ENCODE measurements around the gene PLEKHG3.

The PLEKHG3 gene

DNA sequence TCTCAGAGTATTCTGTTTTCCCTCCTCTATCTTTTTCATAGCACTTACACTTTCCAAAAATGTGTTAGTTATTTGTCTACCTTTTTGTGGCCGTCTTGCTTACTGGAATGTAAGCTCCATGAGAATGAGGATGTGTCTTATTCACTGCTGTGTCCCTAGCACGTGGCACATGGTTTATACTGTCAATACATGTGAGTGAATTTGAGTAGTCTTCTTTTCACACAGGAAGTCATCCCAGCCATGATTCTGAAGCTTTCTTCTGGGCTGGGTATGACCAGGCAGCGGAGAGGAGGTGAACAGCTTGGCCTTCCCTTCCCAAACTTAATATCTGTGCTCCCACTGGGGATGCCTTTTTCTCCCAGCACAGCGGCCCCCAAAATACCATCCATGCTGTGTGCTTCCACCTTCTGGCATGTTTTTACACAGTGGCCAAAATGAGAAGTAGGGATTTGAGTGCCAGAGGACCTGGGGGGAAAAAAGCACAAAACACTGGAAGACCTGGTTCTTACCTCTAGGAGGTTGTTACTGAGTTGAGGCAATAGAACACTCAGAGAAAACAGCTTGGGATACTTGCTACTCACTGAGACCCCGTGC, 10.3 kb downstream of the PLEKHG3 start:
- Histone ChIP-seq H3K27ac (ENCODE audit: low read depth, low read length) (no peak overlapping the region), H3K9me3 (ENCODE audit: control insufficient read depth in 1 of 2, low read length in 2 of 2) (peaks cover 2 to 9% of the 10 kb centered on the region in 2 donors), H3K9ac (ENCODE audit: low read depth in 1 of 2, low read length in 2 of 2) (no peak overlapping the region), H3K36me3 (ENCODE audit: control insufficient read depth in 1 of 2, insufficient read depth in 2 of 2, low read length in 2 of 2) (no peaks in the 10 kb centered on the region), H3K4me1 (ENCODE audit: control insufficient read depth in 1 of 2, insufficient read depth in 2 of 2, low read length in 2 of 2) (peaks cover 31 to 47% of the 10 kb centered on the region in 2 donors), H3K4me3 (ENCODE audit: low read depth in 1 of 2, low read length in 2 of 2) (no peak overlapping the region), H3K27me3 (ENCODE audit: control insufficient read depth in 1 of 2, insufficient read depth in 2 of 2, low read length in 2 of 2) (no peaks in the 10 kb centered on the region)

- Histone ChIP-seq H3K27ac (ENCODE audit: low read depth, low read length) (no peak overlapping the region), H3K4me3 (ENCODE audit: low read depth in 1 of 2, low read length in 2 of 2) (peak overlapping the region in 1 of 2 donors; percentile 40), H3K27me3 (ENCODE audit: control insufficient read depth in 1 of 2, insufficient read depth in 2 of 2, low read length in 2 of 2) (no peaks in the 10 kb centered on the region), H3K36me3 (ENCODE audit: control insufficient read depth in 1 of 2, insufficient read depth in 2 of 2, low read length in 2 of 2) (no peaks in the 10 kb centered on the region), H3K9ac (ENCODE audit: low read depth in 1 of 2, low read length in 2 of 2) (no peak overlapping the region), H3K9me3 (ENCODE audit: control insufficient read depth in 1 of 2, low read length in 2 of 2) (peaks cover 2 to 9% of the 10 kb centered on the region in 2 donors), H3K4me1 (ENCODE audit: control insufficient read depth in 1 of 2, insufficient read depth in 2 of 2, low read length in 2 of 2) (peaks cover 38 to 48% of the 10 kb centered on the region in 2 donors)
Measured at GRCh38 chr14:64715146-64715627, 11.0 kb downstream of the PLEKHG3 start.

DNA sequence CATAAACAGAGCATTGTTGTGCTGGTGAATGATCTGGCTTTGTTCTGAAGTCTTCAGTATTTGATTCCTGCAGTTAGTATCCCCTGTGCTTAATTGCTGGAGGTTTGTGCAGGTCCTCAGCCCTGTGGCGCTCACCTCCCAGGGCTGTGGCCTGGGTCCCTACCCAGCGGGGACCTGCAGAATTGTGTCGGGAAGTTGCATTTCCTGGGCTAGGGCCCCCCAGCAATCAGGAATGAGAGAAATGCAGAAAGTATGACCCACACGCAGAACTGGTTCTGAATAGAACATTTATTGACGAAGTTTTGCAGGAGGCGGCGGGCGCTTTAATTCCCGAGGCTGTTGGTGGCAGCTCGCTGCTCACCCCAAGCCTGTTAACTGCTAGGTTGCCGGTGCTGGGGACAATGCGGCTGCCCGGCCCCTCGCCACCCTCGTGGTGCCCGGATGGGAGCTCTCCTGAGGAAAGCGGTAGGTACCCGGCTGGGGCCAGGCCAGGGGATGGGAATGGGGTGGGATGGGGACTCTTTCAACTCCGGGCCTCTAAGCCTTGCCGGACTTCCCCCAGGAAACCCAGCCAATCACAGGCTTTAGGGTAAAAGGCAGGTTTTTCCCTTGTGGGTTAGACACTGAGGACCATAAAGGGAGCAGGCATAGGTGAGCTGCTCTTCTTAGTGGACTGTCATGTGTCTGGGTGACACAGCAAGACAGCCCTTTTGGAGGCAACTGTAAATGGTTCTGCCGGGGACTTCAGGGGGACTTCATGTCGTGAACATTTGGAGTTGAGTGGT, 11.6 kb downstream of the PLEKHG3 start:
- Histone ChIP-seq H3K4me3 (ENCODE audit: low read depth in 1 of 2, low read length in 2 of 2) (peak overlapping the region; percentile 11 to 40), H3K27me3 (ENCODE audit: control insufficient read depth in 1 of 2, insufficient read depth in 2 of 2, low read length in 2 of 2) (no peaks in the 10 kb centered on the region), H3K4me1 (ENCODE audit: control insufficient read depth in 1 of 2, insufficient read depth in 2 of 2, low read length in 2 of 2) (peaks cover 44 to 54% of the 10 kb centered on the region in 2 donors), H3K36me3 (ENCODE audit: control insufficient read depth in 1 of 2, insufficient read depth in 2 of 2, low read length in 2 of 2) (no peaks in the 10 kb centered on the region), H3K27ac (ENCODE audit: low read depth, low read length) (peak overlapping the region; percentile 0), H3K9ac (ENCODE audit: low read depth in 1 of 2, low read length in 2 of 2) (peak overlapping the region; percentile 10 to 13), H3K9me3 (ENCODE audit: control insufficient read depth in 1 of 2, low read length in 2 of 2) (peaks cover 2 to 9% of the 10 kb centered on the region in 2 donors)

DNA sequence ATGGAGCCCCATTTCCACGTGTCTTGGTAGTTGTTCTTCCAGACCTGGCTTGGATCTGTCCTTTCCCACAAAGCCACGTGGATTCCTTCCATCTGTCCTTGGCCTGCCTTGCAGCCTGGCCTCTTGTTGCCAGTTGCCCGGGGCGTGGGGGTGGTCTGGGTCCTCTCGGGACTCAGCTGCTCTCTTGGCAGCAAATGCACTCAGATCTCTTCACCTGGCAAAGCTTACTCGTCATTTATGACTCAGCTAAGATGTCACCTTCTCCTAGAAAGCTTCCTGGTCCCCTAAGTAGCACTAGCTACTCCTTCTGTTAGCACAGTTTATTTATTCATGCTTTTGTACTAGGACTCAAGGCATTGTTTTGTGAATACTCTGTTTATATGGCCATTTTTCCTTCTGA, 13.6 kb downstream of the PLEKHG3 start:
- H3K9ac ChIP-seq (ENCODE audit: low read depth in 1 of 2, low read length in 2 of 2): no peak overlapping the region
- H3K9me3 ChIP-seq (ENCODE audit: control insufficient read depth in 1 of 2, low read length in 2 of 2): peaks cover 2 to 6% of the 10 kb centered on the region in 2 donors
- no peak overlapping the region for H3K27ac ChIP-seq (ENCODE audit: low read depth, low read length)
- H3K27me3 ChIP-seq (ENCODE audit: control insufficient read depth in 1 of 2, insufficient read depth in 2 of 2, low read length in 2 of 2): no peaks in the 10 kb centered on the region
- H3K36me3 ChIP-seq (ENCODE audit: control insufficient read depth in 1 of 2, insufficient read depth in 2 of 2, low read length in 2 of 2): no peaks in the 10 kb centered on the region
- no peak overlapping the region for H3K4me3 ChIP-seq (ENCODE audit: low read depth in 1 of 2, low read length in 2 of 2)
- peaks cover 63 to 69% of the 10 kb centered on the region in 2 donors for H3K4me1 ChIP-seq (ENCODE audit: control insufficient read depth in 1 of 2, insufficient read depth in 2 of 2, low read length in 2 of 2)

DNA sequence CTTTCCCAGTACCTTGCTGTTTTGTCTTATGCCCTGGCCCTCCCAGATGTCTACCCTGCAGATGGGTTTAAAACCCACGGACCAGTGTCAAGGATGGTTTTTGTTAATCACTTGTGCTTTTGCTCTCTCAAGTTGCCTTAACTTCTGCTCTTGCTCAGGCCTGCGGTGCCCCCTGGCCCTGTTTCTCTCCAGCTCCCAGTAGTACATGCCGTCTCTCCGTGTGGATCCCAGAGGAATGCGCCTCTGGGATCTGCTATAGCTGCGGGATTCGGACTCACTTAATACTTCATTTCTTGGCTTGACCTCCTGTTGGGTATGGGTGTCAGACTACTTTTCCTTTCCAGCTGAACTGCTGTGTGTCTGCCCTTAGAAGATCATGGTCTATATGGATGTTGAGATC, 14.5 kb downstream of the PLEKHG3 start:
- no peak overlapping the region for H3K27ac ChIP-seq (ENCODE audit: low read depth, low read length)
- no peaks in the 10 kb centered on the region for H3K27me3 ChIP-seq (ENCODE audit: control insufficient read depth in 1 of 2, insufficient read depth in 2 of 2, low read length in 2 of 2)
- no peak overlapping the region for H3K4me3 ChIP-seq (ENCODE audit: low read depth in 1 of 2, low read length in 2 of 2)
- peaks cover 65 to 69% of the 10 kb centered on the region in 2 donors for H3K4me1 ChIP-seq (ENCODE audit: control insufficient read depth in 1 of 2, insufficient read depth in 2 of 2, low read length in 2 of 2)
- H3K36me3 ChIP-seq (ENCODE audit: control insufficient read depth in 1 of 2, insufficient read depth in 2 of 2, low read length in 2 of 2): no peaks in the 10 kb centered on the region
- H3K9ac ChIP-seq (ENCODE audit: low read depth in 1 of 2, low read length in 2 of 2): no peak overlapping the region
- no peaks in the 10 kb centered on the region for H3K9me3 ChIP-seq (ENCODE audit: control insufficient read depth in 1 of 2, low read length in 2 of 2)

- Histone ChIP-seq H3K27me3 (ENCODE audit: control insufficient read depth in 1 of 2, insufficient read depth in 2 of 2, low read length in 2 of 2) (no peaks in the 10 kb centered on the region), H3K27ac (ENCODE audit: low read depth, low read length) (no peak overlapping the region), H3K9ac (ENCODE audit: low read depth in 1 of 2, low read length in 2 of 2) (peak overlapping the region in 1 of 2 donors; percentile 23), H3K4me3 (ENCODE audit: low read depth in 1 of 2, low read length in 2 of 2) (peak overlapping the region in 1 of 2 donors; percentile 25), H3K9me3 (ENCODE audit: control insufficient read depth in 1 of 2, low read length in 2 of 2) (no peaks in the 10 kb centered on the region), H3K36me3 (ENCODE audit: control insufficient read depth in 1 of 2, insufficient read depth in 2 of 2, low read length in 2 of 2) (no peaks in the 10 kb centered on the region), H3K4me1 (ENCODE audit: control insufficient read depth in 1 of 2, insufficient read depth in 2 of 2, low read length in 2 of 2) (peaks cover 73 to 77% of the 10 kb centered on the region in 2 donors)
Measured at GRCh38 chr14:64719601-64720000, 15.4 kb downstream of the PLEKHG3 start.

GRCh38 chr14:64720131-64720576, 15.9 kb downstream of the PLEKHG3 start:
- Histone ChIP-seq H3K27ac (ENCODE audit: low read depth, low read length) (peak overlapping the region; percentile 51), H3K4me3 (ENCODE audit: low read depth in 1 of 2, low read length in 2 of 2) (peak overlapping the region; percentile 12 to 32), H3K27me3 (ENCODE audit: control insufficient read depth in 1 of 2, insufficient read depth in 2 of 2, low read length in 2 of 2) (no peaks in the 10 kb centered on the region), H3K9ac (ENCODE audit: low read depth in 1 of 2, low read length in 2 of 2) (peak overlapping the region; percentile 5 to 23), H3K36me3 (ENCODE audit: control insufficient read depth in 1 of 2, insufficient read depth in 2 of 2, low read length in 2 of 2) (no peaks in the 10 kb centered on the region), H3K4me1 (ENCODE audit: control insufficient read depth in 1 of 2, insufficient read depth in 2 of 2, low read length in 2 of 2) (peaks cover 79 to 81% of the 10 kb centered on the region in 2 donors), H3K9me3 (ENCODE audit: control insufficient read depth in 1 of 2, low read length in 2 of 2) (no peaks in the 10 kb centered on the region)

GRCh38 chr14:64721391-64721791, 17.2 kb downstream of the PLEKHG3 start:
- Histone ChIP-seq H3K9ac (ENCODE audit: low read depth in 1 of 2, low read length in 2 of 2) (peak overlapping the region; percentile 2 to 14), H3K36me3 (ENCODE audit: control insufficient read depth in 1 of 2, insufficient read depth in 2 of 2, low read length in 2 of 2) (no peaks in the 10 kb centered on the region), H3K4me3 (ENCODE audit: low read depth in 1 of 2, low read length in 2 of 2) (no peak overlapping the region), H3K27me3 (ENCODE audit: control insufficient read depth in 1 of 2, insufficient read depth in 2 of 2, low read length in 2 of 2) (no peaks in the 10 kb centered on the region), H3K9me3 (ENCODE audit: control insufficient read depth in 1 of 2, low read length in 2 of 2) (no peaks in the 10 kb centered on the region), H3K27ac (ENCODE audit: low read depth, low read length) (peak overlapping the region; percentile 13), H3K4me1 (ENCODE audit: control insufficient read depth in 1 of 2, insufficient read depth in 2 of 2, low read length in 2 of 2) (peaks cover 82 to 86% of the 10 kb centered on the region in 2 donors)

DNA sequence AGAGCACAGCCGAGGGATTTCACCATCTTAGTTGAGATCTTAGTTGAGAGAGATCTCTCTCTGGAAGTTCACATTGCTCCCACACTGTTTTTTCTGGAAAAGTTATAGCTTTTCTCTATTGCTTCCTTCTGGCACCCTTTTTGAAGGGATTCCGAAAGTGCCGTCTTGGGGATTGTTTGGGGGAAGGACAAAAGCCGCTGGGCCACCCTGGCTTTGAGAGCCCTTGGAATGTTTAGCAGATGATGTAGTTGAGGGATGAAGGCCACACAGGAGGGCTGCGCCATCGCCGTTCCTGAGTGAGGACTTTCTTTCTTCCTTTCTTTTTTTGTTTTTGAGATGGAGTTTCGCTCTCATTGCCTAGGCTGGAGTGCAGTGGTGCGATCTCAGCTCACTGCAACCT, 17.7 kb downstream of the PLEKHG3 start:
- H3K36me3 ChIP-seq (ENCODE audit: control insufficient read depth in 1 of 2, insufficient read depth in 2 of 2, low read length in 2 of 2): no peaks in the 10 kb centered on the region
- H3K4me3 ChIP-seq (ENCODE audit: low read depth in 1 of 2, low read length in 2 of 2): no peak overlapping the region
- H3K9ac ChIP-seq (ENCODE audit: low read depth in 1 of 2, low read length in 2 of 2): peak overlapping the region in 1 of 2 donors; percentile 14
- H3K9me3 ChIP-seq (ENCODE audit: control insufficient read depth in 1 of 2, low read length in 2 of 2): no peaks in the 10 kb centered on the region
- peak overlapping the region; percentile 13 for H3K27ac ChIP-seq (ENCODE audit: low read depth, low read length)
- peaks cover 82 to 86% of the 10 kb centered on the region in 2 donors for H3K4me1 ChIP-seq (ENCODE audit: control insufficient read depth in 1 of 2, insufficient read depth in 2 of 2, low read length in 2 of 2)
- H3K27me3 ChIP-seq (ENCODE audit: control insufficient read depth in 1 of 2, insufficient read depth in 2 of 2, low read length in 2 of 2): no peaks in the 10 kb centered on the region

GRCh38 chr14:64722842-64723447, 18.7 kb downstream of the PLEKHG3 start:
- Histone ChIP-seq H3K9ac (ENCODE audit: low read depth in 1 of 2, low read length in 2 of 2) (no peak overlapping the region), H3K36me3 (ENCODE audit: control insufficient read depth in 1 of 2, insufficient read depth in 2 of 2, low read length in 2 of 2) (peaks cover 3 to 4% of the 10 kb centered on the region in 2 donors), H3K4me3 (ENCODE audit: low read depth in 1 of 2, low read length in 2 of 2) (no peak overlapping the region), H3K27me3 (ENCODE audit: control insufficient read depth in 1 of 2, insufficient read depth in 2 of 2, low read length in 2 of 2) (no peaks in the 10 kb centered on the region), H3K27ac (ENCODE audit: low read depth, low read length) (no peak overlapping the region), H3K9me3 (ENCODE audit: control insufficient read depth in 1 of 2, low read length in 2 of 2) (no peaks in the 10 kb centered on the region), H3K4me1 (ENCODE audit: control insufficient read depth in 1 of 2, insufficient read depth in 2 of 2, low read length in 2 of 2) (peaks cover 74 to 79% of the 10 kb centered on the region in 2 donors)

All from duodenal mucosa (tissue), 2 donors.